Epithelial cell of esophagus (primary cell): Measurements from ENCODE around the gene FAM124B.

Source experiments
- DNase-seq: peaks from one replicate; pipeline ENCODE4 v3.0.0; 2010; ENCODE audit warnings: low read depth
- H3K4me3 ChIP-seq: 2 replicates; pipeline ENCODE4 v1.5.1; 2011; ENCODE audit warnings: mild to moderate bottlenecking, low read length, control low read depth
- CTCF ChIP-seq: IDR thresholded peaks from 2 replicates; pipeline ENCODE4 v1.5.1; 2011; ENCODE audit warnings: low read depth, mild to moderate bottlenecking, low read length, control low read depth, inconsistent platforms; ENCODE audit not compliant: insufficient read depth; ENCODE audit errors: missing control alignments

Gene FAM124B

GRCh38 chr2:224401641-224402342, at the start of gene FAM124B:
Gene FAM124B (minus strand): TSS chr2:224402107. CDS start chr2:224401768, 339 bp downstream.
- TF ChIP-seq CTCF: no peak
- H3K4me3 ChIP-seq: no peak within 1 kb of the TSS
- no peak for DNase-seq

GRCh38 chr2:224449212-224450147, 47.6 kb upstream of the FAM124B start:
- TF ChIP-seq CTCF: peak; percentile 70
- peak; percentile 40 for DNase-seq
- H3K4me3 ChIP-seq: no peak overlapping the region

- no peak for TF ChIP-seq CTCF
- peak; percentile 73 for DNase-seq
- H3K4me3 ChIP-seq: no peak overlapping the region
Observed at GRCh38 chr2:224448236-224448635, 46.3 kb upstream of the FAM124B start.

GRCh38 chr2:224444783-224445182, 42.9 kb upstream of the FAM124B start:
- no peak overlapping the region for H3K4me3 ChIP-seq
- DNase-seq: no peak
- TF ChIP-seq CTCF: no peak

- no peak overlapping the region for H3K4me3 ChIP-seq
- DNase-seq: no peak
- no peak for TF ChIP-seq CTCF
Observed at GRCh38 chr2:224444021-224444420, 42.1 kb upstream of the FAM124B start.

GRCh38 chr2:224442071-224442967, 40.4 kb upstream of the FAM124B start:
- peak overlapping the region; percentile 48 for H3K4me3 ChIP-seq
- no peak for TF ChIP-seq CTCF
- peak; percentile 36 for DNase-seq
